GM12872 (cell line): ENCODE measurements around the gene PPY.

Experiments used
- TF ChIP-seq, protein P1 (sequence below): IDR thresholded peaks from 3 replicates; pipeline ENCODE4 v1.5.1; 2011; ENCODE audit warnings: low read depth, mild to moderate bottlenecking, low read length, moderate library complexity; ENCODE audit not compliant: insufficient read depth

The PPY gene

DNA sequence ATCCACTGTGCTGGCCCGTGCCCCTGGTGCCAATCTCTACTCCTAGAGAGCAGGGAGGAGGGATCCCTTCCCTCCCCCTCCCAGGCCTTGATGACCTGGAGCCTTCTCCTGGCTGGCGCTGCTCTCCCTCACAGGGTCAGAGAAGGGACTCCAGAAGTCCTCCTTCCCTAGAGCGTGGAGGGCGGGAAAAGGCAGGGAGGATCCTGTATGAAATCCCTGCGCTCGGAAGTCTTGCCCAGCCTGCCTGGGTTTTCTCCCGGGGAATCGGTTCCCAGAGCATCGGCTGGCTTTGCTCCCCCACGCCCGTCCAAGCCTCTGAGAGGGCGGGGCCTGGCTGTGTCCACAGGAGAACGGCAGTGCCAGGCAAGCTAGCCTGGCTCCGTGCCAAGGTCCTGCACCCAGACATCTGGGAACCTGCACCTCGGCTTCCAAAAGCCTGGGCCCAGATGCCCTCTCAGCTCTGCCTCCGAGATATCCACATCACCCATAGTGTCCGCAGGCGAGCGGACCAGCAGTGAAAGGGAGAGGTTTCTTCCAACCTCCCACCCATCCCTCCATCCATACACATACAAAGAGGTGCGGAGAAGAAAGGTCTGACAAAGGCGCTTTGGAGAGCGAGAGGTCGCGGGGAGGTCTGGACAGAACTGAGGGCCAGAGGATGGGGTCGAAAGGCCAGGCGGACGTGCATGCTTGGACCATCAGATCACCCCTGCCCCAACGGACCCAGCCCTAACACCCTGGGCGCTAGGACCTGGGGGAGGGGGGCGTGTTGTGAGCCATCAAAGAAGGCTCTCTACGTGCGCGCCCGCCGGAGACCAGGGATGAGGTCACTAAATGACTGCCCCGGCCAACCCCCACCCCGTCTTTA lies 36.1 kb downstream of the PPY start:
- TF ChIP-seq, protein P1, sequence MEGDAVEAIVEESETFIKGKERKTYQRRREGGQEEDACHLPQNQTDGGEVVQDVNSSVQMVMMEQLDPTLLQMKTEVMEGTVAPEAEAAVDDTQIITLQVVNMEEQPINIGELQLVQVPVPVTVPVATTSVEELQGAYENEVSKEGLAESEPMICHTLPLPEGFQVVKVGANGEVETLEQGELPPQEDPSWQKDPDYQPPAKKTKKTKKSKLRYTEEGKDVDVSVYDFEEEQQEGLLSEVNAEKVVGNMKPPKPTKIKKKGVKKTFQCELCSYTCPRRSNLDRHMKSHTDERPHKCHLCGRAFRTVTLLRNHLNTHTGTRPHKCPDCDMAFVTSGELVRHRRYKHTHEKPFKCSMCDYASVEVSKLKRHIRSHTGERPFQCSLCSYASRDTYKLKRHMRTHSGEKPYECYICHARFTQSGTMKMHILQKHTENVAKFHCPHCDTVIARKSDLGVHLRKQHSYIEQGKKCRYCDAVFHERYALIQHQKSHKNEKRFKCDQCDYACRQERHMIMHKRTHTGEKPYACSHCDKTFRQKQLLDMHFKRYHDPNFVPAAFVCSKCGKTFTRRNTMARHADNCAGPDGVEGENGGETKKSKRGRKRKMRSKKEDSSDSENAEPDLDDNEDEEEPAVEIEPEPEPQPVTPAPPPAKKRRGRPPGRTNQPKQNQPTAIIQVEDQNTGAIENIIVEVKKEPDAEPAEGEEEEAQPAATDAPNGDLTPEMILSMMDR, result no peak

DNA sequence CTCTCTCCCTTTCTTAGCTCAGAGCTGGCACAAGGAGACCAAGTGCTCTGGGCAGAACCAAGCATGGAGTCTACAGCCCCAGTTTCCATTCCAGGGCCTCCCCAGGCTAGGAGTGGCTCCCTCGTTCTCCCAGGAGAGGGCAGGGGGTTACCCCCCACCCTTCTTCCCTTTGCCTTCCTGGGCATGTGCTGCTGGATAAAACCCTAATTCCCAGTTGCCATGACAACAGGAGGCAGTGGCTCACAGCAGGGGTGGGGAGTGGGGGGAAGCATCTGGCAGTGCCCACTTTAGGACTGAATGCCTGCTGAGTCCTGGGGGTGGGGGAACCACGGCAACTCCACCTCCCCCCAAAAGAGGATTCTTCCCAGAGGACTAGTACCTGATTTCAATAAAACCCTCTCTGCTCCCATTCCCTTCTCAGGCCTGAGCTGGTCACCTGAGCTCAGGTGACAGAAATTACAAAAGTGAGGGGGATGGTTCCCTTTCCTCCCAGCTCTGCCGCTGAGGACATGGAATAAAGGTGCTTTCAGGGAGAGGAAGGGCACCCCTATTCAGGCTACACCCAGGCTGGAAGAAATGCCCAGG lies 36.8 kb downstream of the PPY start:
- TF ChIP-seq, protein P1, result no peak

DNA sequence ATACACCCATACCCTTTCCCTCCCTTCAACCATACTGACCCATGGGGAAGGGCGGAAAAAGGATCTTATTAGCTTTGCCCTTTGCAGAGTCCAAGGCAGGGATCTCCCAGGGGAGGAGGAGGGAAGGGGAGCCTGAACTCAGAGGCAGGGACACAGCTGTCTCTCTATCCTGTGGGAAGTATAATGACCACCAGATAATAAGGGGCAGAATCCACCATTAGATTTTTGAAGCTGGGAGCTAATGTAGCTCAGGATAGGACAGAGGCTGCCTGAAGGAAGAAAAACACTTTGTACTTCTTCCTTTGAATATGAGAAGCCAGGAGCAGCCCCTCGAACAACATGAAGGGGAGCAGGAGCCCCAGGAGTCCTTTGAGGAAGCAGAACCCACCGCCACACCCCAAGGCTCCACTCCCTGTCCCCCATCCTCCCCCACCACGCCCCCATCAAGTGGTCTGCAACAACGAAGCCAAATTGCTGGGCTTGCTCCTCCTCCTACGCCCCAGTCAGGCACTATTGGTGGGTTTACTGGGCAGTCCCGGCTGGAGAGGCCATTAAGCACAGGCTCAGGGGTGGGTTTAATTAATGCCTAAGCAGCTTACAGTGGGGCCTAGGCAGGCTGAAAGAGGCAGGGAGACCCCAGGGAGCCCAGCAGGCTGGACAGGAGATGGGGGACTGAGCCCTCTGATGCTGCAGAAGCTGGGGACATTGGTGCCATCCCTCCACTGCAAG lies 40.3 kb downstream of the PPY start:
- TF ChIP-seq, protein P1, result no peak

DNA sequence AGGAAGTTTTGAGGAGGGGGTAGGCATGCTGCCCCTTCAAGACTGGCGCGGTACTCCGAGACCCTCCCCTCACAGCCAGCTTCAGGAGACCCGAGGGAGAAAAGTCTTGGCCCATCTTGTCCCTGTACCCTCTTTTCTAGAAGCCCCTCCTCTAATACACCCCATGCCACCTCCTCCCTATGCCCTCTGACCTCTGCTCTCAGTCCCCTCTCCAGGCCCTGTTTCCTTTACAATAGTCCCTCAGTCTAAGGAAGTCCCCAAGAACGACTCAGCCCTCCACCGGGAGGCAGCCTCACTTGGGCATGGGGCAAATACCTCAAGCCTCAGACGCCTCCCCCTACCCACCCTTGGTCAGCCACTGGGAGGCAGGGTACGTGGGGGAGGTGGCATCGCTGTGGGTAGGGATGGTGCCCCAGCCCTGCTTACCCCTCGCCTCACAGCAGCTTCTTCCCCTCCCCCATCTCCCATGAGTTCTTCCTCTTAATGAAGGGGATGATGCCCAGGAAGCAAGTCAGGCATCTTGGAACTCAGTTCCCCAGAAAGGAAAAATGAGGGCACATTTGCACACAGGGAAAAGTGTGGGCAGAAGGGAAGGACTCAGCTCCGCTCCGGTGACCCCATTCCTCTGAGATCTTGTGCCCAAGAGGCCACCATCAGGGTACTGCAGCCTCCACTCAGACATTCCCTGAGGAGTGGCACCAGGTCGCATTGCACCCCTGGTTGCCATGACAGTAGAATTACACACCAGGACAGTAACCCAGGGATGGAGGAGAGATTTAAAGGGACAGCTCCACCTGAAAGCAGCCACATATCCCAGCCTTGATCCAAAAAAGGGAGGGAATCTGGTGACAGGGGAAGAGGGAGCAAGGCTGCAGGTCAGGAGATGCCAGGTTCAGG lies 41.2 kb downstream of the PPY start:
- TF ChIP-seq, protein P1, result no peak

DNA sequence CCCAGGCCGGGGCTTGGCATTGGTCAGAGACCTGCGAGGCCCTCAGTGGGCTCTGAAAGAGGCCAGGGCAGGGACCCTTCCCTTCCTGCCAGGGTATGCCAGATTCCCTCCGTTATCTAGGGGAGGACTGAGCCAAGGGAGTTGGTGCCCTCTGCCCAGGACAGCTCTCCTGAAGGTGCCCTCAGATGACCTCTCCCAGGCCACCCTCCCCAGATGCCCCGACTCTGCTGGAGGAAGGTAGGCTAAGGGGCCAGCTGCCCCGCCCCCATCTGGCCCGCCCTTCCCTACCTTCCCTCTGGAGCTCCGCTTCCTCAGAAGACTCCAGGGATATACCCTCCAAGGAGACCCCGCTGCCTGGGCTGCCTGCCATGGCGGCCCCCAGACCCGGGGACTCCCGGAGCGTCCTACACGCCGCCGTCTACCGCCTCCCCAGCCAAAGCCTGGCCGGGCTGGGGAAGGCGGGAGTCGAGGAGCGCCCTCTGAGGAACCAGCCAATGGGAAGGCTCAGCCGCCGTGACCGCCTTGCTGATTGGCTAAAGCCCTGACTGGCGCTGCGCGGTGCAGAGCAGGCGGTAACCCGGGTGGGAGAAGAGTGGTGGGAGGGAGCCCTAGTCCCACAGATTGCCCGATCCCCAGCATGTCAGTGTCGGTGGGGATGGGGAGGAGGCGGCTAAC lies 42.0 kb downstream of the PPY start:
- TF ChIP-seq, protein P1, result no peak

DNA sequence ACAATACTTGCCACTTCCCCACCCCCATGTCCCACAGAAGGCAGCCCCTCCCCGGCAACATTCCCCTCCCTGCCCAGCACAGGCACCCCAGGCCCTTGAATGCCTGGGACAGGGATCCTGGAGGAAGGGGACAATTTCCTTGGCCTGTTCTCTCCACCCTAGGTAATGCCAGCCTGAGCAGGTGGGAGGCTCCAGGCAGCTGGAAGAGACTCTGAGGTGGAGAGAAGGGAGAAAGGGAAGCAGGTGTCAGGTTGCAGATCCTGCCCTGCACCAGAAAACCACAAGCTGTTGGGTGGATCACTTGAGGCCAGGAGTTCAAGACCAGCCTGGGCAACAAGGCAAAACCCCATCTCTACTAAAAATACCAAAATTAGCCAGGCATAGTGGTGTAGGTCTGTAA lies 43.8 kb downstream of the PPY start:
- TF ChIP-seq, protein P1, result no peak
